Measurements from ENCODE around the gene NFYA.

NFYA gene

GRCh38 chr6:41066867-41067304, 5.9 kb upstream of the NFYA start:
- H3K27ac ChIP-seq (ENCODE audit: extremely low read depth, low read depth, low read length), result no peak overlapping the region
- H3K9me3 ChIP-seq (ENCODE audit: control insufficient read depth, insufficient read depth, low read depth, low read length), result no peaks in the 10 kb centered on the region
- CTCF ChIA-PET, result interaction anchor here (0.8 to 5.0 kb wide), 8 partner anchors 7 to 116 kb away, joined by 3 to 25 read pairs (median 5); no protein-coding TSS in a partner anchor
- H3K36me3 ChIP-seq (ENCODE audit: control insufficient read depth in 2 of 2, insufficient read depth in 1 of 2, low read length in 2 of 2), result peaks cover 4 to 52% of the 10 kb centered on the region in 2 experiments; a peak in 2 of 3 replicates
- H3K4me3 ChIP-seq (ENCODE audit: low read depth, low read length), result no peak overlapping the region
- no peaks in the 10 kb centered on the region for H3K4me1 ChIP-seq (ENCODE audit: control insufficient read depth, insufficient read depth, low read length)
- POLR2A ChIA-PET, result no interaction called here
- TF ChIP-seq ZNF302 (tag by site-specific recombination; IDR thresholded peaks at IDR 0.05; ENCODE audit: low read depth) (no peak), ZNF654 (tag by site-specific recombination; IDR thresholded peaks at IDR 0.05; ENCODE audit: low read depth) (peak; percentile 85), ZNF660 (tag by site-specific recombination; IDR thresholded peaks at IDR 0.05) (peak; percentile 56), CTCF (tag by site-specific recombination; IDR thresholded peaks at IDR 0.05) (peak; percentile 58), ZNF600 (tag by site-specific recombination; IDR thresholded peaks at IDR 0.05) (0 out of 2 replicates have a peak, but pooled peaks have one; percentile 19), ZNF366 (tag by site-specific recombination; conservative IDR thresholded peaks at IDR 0.05) (0 out of 2 replicates have a peak, but pooled peaks have one; percentile 19), ZNF510 (tag by site-specific recombination; IDR thresholded peaks at IDR 0.05; ENCODE audit: insufficient replicate concordance) (no peak), ZNF501 (tag by site-specific recombination; IDR thresholded peaks at IDR 0.05) (peak; percentile 46; the same call in 1 of the 2 replicates)

- H3K36me3 ChIP-seq (ENCODE audit: control insufficient read depth in 2 of 2, insufficient read depth in 1 of 2, low read length in 2 of 2), result peaks cover 0 to 26% of the 10 kb centered on the region in 2 experiments; a peak in 2 of 3 replicates
- peak overlapping the region; percentile 95 for H3K4me3 ChIP-seq (ENCODE audit: low read depth, low read length)
- ChIA-PET POLR2A (no interaction called here), CTCF (interaction anchor here (0.6 to 5.0 kb wide), 7 partner anchors 11 to 185 kb away, joined by 3 to 25 read pairs (median 3); partner anchors contain the start of gene UNC5CL)
- H3K27ac ChIP-seq (ENCODE audit: extremely low read depth, low read depth, low read length), result peak overlapping the region; percentile 94
- no peaks in the 10 kb centered on the region for H3K9me3 ChIP-seq (ENCODE audit: control insufficient read depth, insufficient read depth, low read depth, low read length)
- TF ChIP-seq ZNF610 (tag by site-specific recombination; IDR thresholded peaks at IDR 0.05; ENCODE audit: borderline replicate concordance) (no peak), CTCF (tag by site-specific recombination; IDR thresholded peaks at IDR 0.05) (0 out of 2 replicates have a peak, but pooled peaks have one; percentile 29), ZNF660 (tag by site-specific recombination; IDR thresholded peaks at IDR 0.05) (0 out of 2 replicates have a peak, but pooled peaks have one; percentile 15)
- H3K4me1 ChIP-seq (ENCODE audit: control insufficient read depth, insufficient read depth, low read length), result 0 out of 2 replicates have a peak, but pooled peaks cover 2% of the 10 kb centered on the region
Measured at GRCh38 chr6:41071501-41071922, 1.3 kb upstream of the NFYA start.

GRCh38 chr6:41071923-41072835, 595 bp upstream of the NFYA start, which contains the start of gene OARD1:
Gene OARD1, minus strand, starts transcription at chr6:41072356. Its CDS starts 722 bp downstream, at chr6:41071634.
- CTCF ChIA-PET, result interaction anchor here (0.6 to 5.0 kb wide), 8 partner anchors 10 to 1356 kb away, joined by 3 to 25 read pairs (median 3); no protein-coding TSS in a partner anchor
- H3K4me1 ChIP-seq (ENCODE audit: control insufficient read depth, insufficient read depth, low read length), result 0 out of 2 replicates have a peak, but pooled peaks cover 2% of the 10 kb centered on the region
- POLR2A ChIA-PET, result interaction anchor here (0.6 to 1.5 kb wide), 20 partner anchors 9 to 1709 kb away, joined by 3 to 8 read pairs (median 3); partner anchors contain the start of gene TAF8
- TF ChIP-seq ZNF660 (tag by site-specific recombination; IDR thresholded peaks at IDR 0.05), result peak; percentile 70
- no peak for TF ChIP-seq GLI2 (tag by site-specific recombination; IDR thresholded peaks at IDR 0.05; ENCODE audit: borderline replicate concordance, low read depth)
- TF ChIP-seq, protein P1, sequence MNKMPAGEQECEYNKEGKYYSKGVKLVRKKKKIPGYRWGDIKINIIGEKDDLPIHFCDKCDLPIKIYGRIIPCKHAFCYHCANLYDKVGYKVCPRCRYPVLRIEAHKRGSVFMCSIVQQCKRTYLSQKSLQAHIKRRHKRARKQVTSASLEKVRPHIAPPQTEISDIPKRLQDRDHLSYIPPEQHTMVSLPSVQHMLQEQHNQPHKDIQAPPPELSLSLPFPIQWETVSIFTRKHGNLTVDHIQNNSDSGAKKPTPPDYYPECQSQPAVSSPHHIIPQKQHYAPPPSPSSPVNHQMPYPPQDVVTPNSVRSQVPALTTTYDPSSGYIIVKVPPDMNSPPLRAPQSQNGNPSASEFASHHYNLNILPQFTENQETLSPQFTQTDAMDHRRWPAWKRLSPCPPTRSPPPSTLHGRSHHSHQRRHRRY (tag by site-specific recombination; IDR thresholded peaks at IDR 0.05), result no peak
- no peak for TF ChIP-seq REPIN1 (tag by site-specific recombination; IDR thresholded peaks at IDR 0.05; ENCODE audit: low read depth)
- peak; percentile 82 for TF ChIP-seq SP2 (tag by site-specific recombination; IDR thresholded peaks at IDR 0.05)
- TF ChIP-seq ZNF639 (tag by site-specific recombination; IDR thresholded peaks at IDR 0.05), result peak; percentile 54; the same call in 1 of the 2 replicates
- no peak for TF ChIP-seq ZNF560 (tag by site-specific recombination; IDR thresholded peaks at IDR 0.05; ENCODE audit: borderline replicate concordance)
- no peak for TF ChIP-seq OSR2 (tag by site-specific recombination; IDR thresholded peaks at IDR 0.05)
- TF ChIP-seq ZNF248 (tag by site-specific recombination; IDR thresholded peaks at IDR 0.05), result no peak
- TF ChIP-seq SCRT2 (tag by site-specific recombination; IDR thresholded peaks at IDR 0.05), result no peak
- TF ChIP-seq ZNF138 (tag by site-specific recombination; IDR thresholded peaks at IDR 0.05; ENCODE audit: borderline replicate concordance), result no peak
- no peak for TF ChIP-seq ZNF530 (tag by site-specific recombination; IDR thresholded peaks at IDR 0.05; ENCODE audit: low read depth)
- TF ChIP-seq ZNF416 (tag by site-specific recombination; IDR thresholded peaks at IDR 0.05), result no peak

More at GRCh38 chr6:41071923-41072835, 595 bp upstream of the NFYA start, which contains the start of gene OARD1:
- no peaks in the 10 kb centered on the region for H3K9me3 ChIP-seq (ENCODE audit: control insufficient read depth, insufficient read depth, low read depth, low read length)
- H3K27ac ChIP-seq (ENCODE audit: extremely low read depth, low read depth, low read length), result peak within 1 kb of the TSS; percentile 94
- H3K4me3 ChIP-seq (ENCODE audit: low read depth, low read length), result peak within 1 kb of the TSS; percentile 95
- H3K36me3 ChIP-seq (ENCODE audit: control insufficient read depth in 2 of 2, insufficient read depth in 1 of 2, low read length in 2 of 2), result peaks cover 0 to 23% of the 10 kb centered on the region in 2 experiments; a peak in 1 of 3 replicates

All from HEK293 (cell line).